GM21825 (cell line): ENCODE measurements around the gene THBS2.
"Not testable (repeated sequence)": the region's sequence is repeated elsewhere in the genome, so short reads cannot be mapped to it uniquely, and the experiment has no call there.

Source experiments
- ATAC-seq: cut with Tn5 transposase; IDR thresholded peaks from one replicate; pipeline ENCODE4 v1.9.1; 2021; ENCODE audit warnings: mild to moderate bottlenecking, moderate library complexity; ENCODE audit not compliant: unreplicated experiment

THBS2 gene

DNA sequence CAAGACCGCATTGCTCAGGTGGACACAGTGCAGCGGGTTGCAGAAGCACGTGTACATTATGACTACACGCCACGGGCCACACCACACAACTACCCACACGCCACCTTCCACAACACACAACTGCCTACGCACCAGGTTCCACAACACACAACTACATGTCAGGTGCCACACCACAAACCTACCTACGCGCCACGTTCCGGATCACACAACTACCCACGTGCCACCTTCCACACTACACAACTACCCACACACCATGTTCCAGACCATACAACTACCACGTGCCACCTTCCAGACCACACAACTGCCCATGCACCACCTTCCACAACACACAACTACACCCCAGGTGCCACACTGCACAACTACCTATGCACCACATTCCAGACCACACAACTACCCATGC is 20.5 kb downstream of the THBS2 start:
- ATAC-seq = no peak

- no peak for ATAC-seq
These were observed 21.1 kb downstream of the THBS2 start for GRCh38 chr6:169232507-169232931.

- no peak for ATAC-seq
These were observed 21.7 kb downstream of the THBS2 start for GRCh38 chr6:169231790-169232506.

GRCh38 chr6:169230946-169231789 is 22.5 kb downstream of the THBS2 start:
- ATAC-seq = no peak

DNA sequence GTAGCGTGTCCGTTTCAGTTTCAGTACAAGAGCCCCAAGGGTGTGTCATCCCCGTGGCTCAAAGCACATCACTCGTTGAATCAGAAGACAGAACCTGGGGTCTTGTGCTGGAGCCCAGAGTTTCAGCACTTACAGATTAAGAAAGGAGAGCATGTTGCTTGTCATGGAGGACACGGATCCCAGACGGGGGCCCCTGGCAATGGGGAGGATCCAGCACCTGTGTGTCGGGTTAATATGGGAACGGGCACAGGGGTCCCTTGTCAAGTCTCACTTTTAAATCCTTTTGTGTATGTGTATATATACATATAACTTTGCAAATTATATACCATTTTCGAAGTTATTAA is 23.4 kb downstream of the THBS2 start:
- ATAC-seq = no peak

GRCh38 chr6:169229615-169230321 is 23.9 kb downstream of the THBS2 start:
- ATAC-seq = no peak

- no peak for ATAC-seq
These were observed 26.5 kb downstream of the THBS2 start for GRCh38 chr6:169227116-169227515.

DNA sequence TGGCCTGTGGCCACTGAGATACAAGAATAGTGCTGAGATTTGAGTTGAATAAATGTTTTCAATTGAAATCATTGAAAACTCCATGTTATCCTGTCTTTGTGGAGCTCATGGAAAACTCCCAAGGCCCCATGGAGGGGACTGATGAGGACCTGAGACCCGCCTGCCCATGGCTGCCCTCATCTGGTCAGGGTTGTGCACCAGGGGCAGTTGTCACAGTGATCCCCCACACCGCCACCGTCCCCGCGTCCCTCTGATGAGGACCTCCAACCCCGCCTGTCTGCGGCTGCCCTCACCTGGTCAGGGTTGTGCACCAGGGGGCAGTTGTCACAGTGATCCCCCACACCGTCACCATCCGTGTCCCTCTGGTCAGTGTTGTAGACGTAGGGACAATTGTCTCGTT is 27.8 kb downstream of the THBS2 start:
- ATAC-seq = no peak

- no peak for ATAC-seq
These were observed 28.5 kb downstream of the THBS2 start for GRCh38 chr6:169225131-169225576.

DNA sequence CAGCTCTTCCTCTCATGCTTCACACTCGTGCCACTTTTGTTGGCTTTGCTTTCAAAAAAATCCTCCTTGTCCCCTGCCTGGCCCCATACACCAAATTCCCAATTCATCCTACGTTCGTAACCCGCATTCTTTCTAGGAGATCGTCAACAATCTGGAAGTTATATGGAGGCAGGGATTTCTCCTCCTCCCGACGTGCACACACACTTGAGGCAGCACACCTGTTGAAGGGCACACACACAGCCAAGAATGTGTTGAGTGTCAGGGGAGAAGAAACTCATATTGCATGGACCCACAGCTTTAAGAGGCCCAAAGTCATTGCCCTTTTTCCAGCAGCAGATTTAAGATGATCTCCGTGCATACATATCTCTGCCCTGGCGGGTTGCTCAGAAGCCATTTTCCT is 28.9 kb downstream of the THBS2 start:
- no peak for ATAC-seq

GRCh38 chr6:169224185-169224695 is 29.4 kb downstream of the THBS2 start:
- no peak for ATAC-seq

- no peak for ATAC-seq
These were observed 30.6 kb downstream of the THBS2 start for GRCh38 chr6:169223006-169223405.

DNA sequence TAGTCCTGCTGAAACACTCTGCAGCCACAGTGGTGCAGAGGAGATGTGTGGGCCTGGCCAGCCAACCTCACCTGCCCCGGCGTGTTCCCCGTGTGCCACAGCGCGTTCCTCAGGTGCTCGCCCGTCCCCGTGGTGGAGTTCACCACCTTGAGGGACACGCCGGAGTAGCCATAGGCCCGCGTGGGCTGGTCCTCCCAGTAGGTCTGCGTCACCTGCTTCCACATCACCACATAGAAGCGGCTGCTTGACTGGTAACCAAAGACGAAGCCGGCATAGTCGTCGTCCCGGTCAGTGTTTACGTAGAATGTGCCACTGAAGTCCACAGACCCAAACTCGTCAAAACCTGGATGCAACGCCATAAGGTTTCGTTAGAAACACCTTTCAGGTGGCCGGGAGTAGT is 31.5 kb downstream of the THBS2 start:
- ATAC-seq = no peak

DNA sequence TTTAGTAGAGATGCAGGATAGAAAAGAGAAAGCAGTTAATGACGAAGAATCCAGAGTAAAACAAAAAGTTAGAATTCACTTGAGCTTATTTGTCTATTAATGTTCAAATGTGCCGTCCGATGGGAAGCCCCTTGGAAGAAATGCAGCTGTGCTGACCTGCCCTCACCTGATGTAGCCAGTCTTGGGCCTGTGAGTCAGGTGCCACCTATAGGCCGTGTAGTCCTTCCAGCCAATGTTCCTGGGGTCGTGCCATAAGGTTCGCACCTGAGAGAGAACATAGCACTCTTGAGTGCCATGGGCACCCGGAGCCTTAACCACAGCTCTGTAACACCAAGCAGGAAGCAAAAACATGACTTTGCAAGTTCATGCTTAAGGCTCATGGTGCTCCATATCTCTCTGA is 32.4 kb downstream of the THBS2 start:
- no peak for ATAC-seq

GRCh38 chr6:169220068-169220964 is 33.3 kb downstream of the THBS2 start:
- ATAC-seq = no peak

- no peak for ATAC-seq
These were observed 35.7 kb downstream of the THBS2 start for GRCh38 chr6:169217972-169218371.

DNA sequence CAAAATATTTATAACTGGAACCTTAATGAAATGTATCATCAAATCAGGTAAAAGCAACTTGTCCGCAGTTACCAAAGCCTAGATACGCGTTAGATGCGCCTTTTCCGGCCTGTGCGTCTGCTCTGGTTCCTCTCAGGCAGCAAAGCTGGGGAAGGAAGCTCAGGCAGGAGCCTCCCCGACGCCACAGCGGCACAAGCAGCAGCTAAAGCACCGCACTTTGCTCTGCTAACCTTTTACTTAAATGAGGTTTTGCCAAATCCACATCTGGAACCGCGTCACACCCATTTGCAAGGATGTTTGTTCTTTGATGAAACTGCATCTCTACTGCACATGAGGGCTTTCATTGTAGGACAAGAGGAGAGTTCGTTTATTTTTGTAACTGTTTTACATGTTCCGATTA is 36.8 kb downstream of the THBS2 start:
- no peak for ATAC-seq

DNA sequence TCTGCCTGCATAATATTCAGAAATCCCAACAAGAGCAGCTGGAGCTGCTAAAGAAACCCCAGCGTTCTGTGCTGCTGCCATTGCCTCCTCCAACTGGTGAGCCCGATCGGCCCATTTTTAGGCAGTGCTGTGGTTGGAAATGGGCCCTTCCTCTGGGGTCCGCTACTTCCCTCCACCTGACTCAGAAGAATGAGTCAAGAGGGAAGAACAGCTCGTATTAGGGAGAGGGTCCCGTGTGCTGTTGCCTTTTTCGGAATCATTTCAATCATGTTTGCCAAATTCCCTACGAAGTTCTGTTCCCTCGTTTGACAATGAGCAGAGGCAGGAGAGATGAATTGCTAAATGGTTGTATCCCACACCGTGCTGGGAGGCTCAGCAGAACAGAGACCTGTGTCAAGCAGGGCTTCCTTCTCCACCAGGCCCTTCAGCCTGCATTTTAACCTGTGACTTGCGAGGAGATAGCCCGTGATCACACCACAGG is 38.4 kb downstream of the THBS2 start:
- no peak for ATAC-seq

- not testable (repeated sequence) for ATAC-seq
These were observed 38.9 kb downstream of the THBS2 start for GRCh38 chr6:169214789-169215188.

- ATAC-seq = no peak
These were observed 39.7 kb downstream of the THBS2 start for GRCh38 chr6:169213814-169214520.
